ENCODE measurements around the gene EXO1.

DNA sequence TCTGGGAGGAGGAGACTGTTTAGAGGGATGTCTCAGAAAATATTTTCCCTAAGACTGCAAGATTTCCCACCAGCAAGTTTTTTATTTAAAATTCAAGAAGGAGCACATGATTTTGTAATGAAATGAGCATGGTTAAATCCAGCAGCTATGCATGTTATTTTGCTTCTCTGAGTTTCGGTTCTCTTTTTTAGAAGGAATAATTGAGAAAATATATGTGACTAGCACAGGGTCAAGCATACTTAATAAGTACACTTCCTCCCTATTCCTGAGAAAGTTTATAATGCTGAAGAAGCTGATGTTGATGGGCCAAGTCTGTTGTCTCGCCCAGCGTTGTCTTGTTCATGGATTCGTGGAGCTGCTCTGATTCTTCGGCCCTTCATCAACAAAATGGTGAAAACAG is 51.2 kb downstream of the EXO1 start:
- TF ChIP-seq, protein P1, sequence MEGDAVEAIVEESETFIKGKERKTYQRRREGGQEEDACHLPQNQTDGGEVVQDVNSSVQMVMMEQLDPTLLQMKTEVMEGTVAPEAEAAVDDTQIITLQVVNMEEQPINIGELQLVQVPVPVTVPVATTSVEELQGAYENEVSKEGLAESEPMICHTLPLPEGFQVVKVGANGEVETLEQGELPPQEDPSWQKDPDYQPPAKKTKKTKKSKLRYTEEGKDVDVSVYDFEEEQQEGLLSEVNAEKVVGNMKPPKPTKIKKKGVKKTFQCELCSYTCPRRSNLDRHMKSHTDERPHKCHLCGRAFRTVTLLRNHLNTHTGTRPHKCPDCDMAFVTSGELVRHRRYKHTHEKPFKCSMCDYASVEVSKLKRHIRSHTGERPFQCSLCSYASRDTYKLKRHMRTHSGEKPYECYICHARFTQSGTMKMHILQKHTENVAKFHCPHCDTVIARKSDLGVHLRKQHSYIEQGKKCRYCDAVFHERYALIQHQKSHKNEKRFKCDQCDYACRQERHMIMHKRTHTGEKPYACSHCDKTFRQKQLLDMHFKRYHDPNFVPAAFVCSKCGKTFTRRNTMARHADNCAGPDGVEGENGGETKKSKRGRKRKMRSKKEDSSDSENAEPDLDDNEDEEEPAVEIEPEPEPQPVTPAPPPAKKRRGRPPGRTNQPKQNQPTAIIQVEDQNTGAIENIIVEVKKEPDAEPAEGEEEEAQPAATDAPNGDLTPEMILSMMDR (conservative IDR thresholded peaks at IDR 0.05), result no peak
- TF ChIP-seq ZFX (IDR thresholded peaks at IDR 0.05), result no peak
